B cell (primary cell): ENCODE results near the gene GOLGA1. TPM values are rescaled to one million over a fixed set of nuclear protein-coding genes. Genes with fewer than 3 reads are reported as not detected.

ENCODE experiments used
- ATAC-seq: fragments of 200-7000 bp; cut with Tn5 transposase; one replicate; pipeline ENCODE4 v1.10.0; 2021; ENCODE audit warnings: low read depth, mild to moderate bottlenecking, moderate number of reproducible peaks, moderate library complexity
- CTCF ChIA-PET: fragments of 350-600 bp; sonication (Branson Sonifier 250); formaldehyde crosslinking; loops from one replicate; lab custom pipeline; 2021; ENCODE audit warnings: antibody characterized with exemption, inconsistent platforms; lab: Charles Lee
- POLR2A ChIA-PET: fragments of 350-600 bp; sonication (Branson Sonifier 250); formaldehyde crosslinking; loops from one replicate; lab custom pipeline; 2021; ENCODE audit warnings: antibody characterized with exemption; lab: Charles Lee
- DNase-seq: peaks from one replicate; pipeline ENCODE4 v3.0.0; 2013
- H2AFZ ChIP-seq: 2 replicates; pipeline ENCODE4 v1.6.1; 2012; ENCODE audit warnings: mild to moderate bottlenecking, low read depth, low read length; ENCODE audit not compliant: insufficient read depth, poor library complexity, severe bottlenecking
- H3K27ac ChIP-seq, 2 donors: 1 replicate in 1 of 2; 2 replicates in 1 of 2; pipeline ENCODE4 v1.5.1; 2012 to 2013; ENCODE audit warnings: low read length in 2 of 2, mild to moderate bottlenecking in 2 of 2, moderate library complexity in 1 of 2
- H3K27me3 ChIP-seq, 4 experiments: fragments of 200-600 bp in 1 of 4; sonication (generic) in 1 of 4; replicated peaks in 1 of 4; 1 replicate in 2 of 4; 2 replicates in 2 of 4; pipeline versions ENCODE4 v1.6.1 to v1.7.0; 2013 to 2016; ENCODE audit warnings: low read length in 3 of 4, mild to moderate bottlenecking in 2 of 4, mixed read lengths in 1 of 4, moderate library complexity in 1 of 4; ENCODE audit not compliant: insufficient read depth in 4 of 4, control insufficient read depth in 3 of 4; ENCODE audit errors: control extremely low read depth in 1 of 4
- H3K36me3 ChIP-seq, 2 experiments: replicated peaks in 1 of 2; 1 replicate in 1 of 2; 2 replicates in 1 of 2; pipeline versions ENCODE4 v1.6.1 to v1.7.1; 2013; ENCODE audit warnings: low read length in 1 of 2; ENCODE audit not compliant: insufficient read depth in 2 of 2, control insufficient read depth in 1 of 2; ENCODE audit errors: control extremely low read depth in 1 of 2, extremely low read depth in 1 of 2
- H3K4me1 ChIP-seq, 2 donors: fragments of 200-600 bp in 1 of 2; sonication (generic) in 1 of 2; 1 replicate in 1 of 2; 2 replicates in 1 of 2; pipeline versions ENCODE4 v1.5.1 to v1.6.1; 2013 to 2017; ENCODE audit warnings: low read length in 2 of 2; ENCODE audit not compliant: control insufficient read depth in 2 of 2, insufficient read depth in 2 of 2
- H3K4me2 ChIP-seq: replicated peaks from 2 replicates; pipeline ENCODE3; 2012; ENCODE audit warnings: mild to moderate bottlenecking, low read depth, low read length; ENCODE audit not compliant: poor library complexity, severe bottlenecking
- H3K4me3 ChIP-seq, 5 experiments: fragments of 200-600 bp in 1 of 5; sonication (generic) in 1 of 5; 1 replicate in 3 of 5; 2 replicates in 2 of 5; pipeline versions ENCODE4 v1.5.1 to v1.7.0; 2011 to 2016; ENCODE audit warnings: low read length in 4 of 5, mild to moderate bottlenecking in 4 of 5, low read depth in 2 of 5, control low read depth in 1 of 5, moderate library complexity in 1 of 5; ENCODE audit not compliant: insufficient read depth in 1 of 5; ENCODE audit errors: control extremely low read depth in 1 of 5, extremely low read depth in 1 of 5
- H3K79me2 ChIP-seq: fragments of 200-600 bp; sonication (generic); one replicate; pipeline ENCODE4 v1.6.0; 2016; ENCODE audit warnings: low read length; ENCODE audit not compliant: control insufficient read depth, insufficient read depth
- H3K9ac ChIP-seq: fragments of 200-600 bp; sonication (generic); 2 replicates; pipeline ENCODE4 v1.6.1; 2017; ENCODE audit warnings: mild to moderate bottlenecking, low read length, moderate library complexity
- H3K9me3 ChIP-seq, 3 donors: one replicate each; pipeline versions ENCODE4 v1.6.1 to v1.7.1; 2013; ENCODE audit warnings: low read length in 2 of 3; ENCODE audit not compliant: control insufficient read depth in 2 of 3, insufficient read depth in 1 of 3; ENCODE audit errors: control extremely low read depth in 1 of 3
- H4K20me1 ChIP-seq: 2 replicates; pipeline ENCODE4 v1.6.0; 2012; ENCODE audit warnings: mild to moderate bottlenecking, low read length; ENCODE audit not compliant: insufficient read depth, control insufficient read depth, poor library complexity, severe bottlenecking
- H3K27ac Mint-ChIP-seq: one replicate; pipeline ENCODE4 v1.8.0; 2021; ENCODE audit warnings: mixed read lengths
- H3K27me3 Mint-ChIP-seq: one replicate; pipeline ENCODE4 v1.8.0; 2021; ENCODE audit warnings: mixed read lengths
- H3K4me1 Mint-ChIP-seq: one replicate; pipeline ENCODE4 v1.8.0; 2021; ENCODE audit warnings: mixed read lengths
- H3K4me3 Mint-ChIP-seq: one replicate; pipeline ENCODE4 v1.8.0; 2021; ENCODE audit warnings: mixed read lengths
- H3K9me3 Mint-ChIP-seq: one replicate; pipeline ENCODE4 v1.8.0; 2022; ENCODE audit warnings: mixed read lengths; ENCODE audit not compliant: insufficient read depth
- EZH2 ChIP-seq: IDR thresholded peaks from 2 replicates; pipeline ENCODE4 v1.6.1; 2012; ENCODE audit warnings: borderline replicate concordance, low read depth, mild to moderate bottlenecking, moderate library complexity, low read length; ENCODE audit not compliant: insufficient read depth, poor library complexity, severe bottlenecking
- WGBS: methylation state at CpG from one replicate; pipeline ENCODE4 v1.1.5; 2013; ENCODE audit warnings: missing lambda C conversion rate; ENCODE audit not compliant: insufficient coverage; 5-methylcytosine and 5-hydroxymethylcytosine counted together
- intact Hi-C: fragments of 100-400 bp; cut with micrococcal nuclease; formaldehyde crosslinking; loops from one replicate; pipeline ENCODE4 v1.10.0; 2022
- polyA plus RNA-seq: library from polyadenylated mRNA; depleted of rRNA; stranded (reverse); fragments of >200 nt; gene quantifications from 2 replicates; pipeline ENCODE4 v1.2.3, GENCODE V29; 2012
- total RNA-seq, 2 donors: library from RNA; stranded (reverse); fragments of 120-200 nt in 1 of 2; gene quantifications; 1 replicate in 1 of 2; 2 replicates in 1 of 2; pipeline versions ENCODE4 v1.2.3 to v1.2.4, GENCODE V29; 2013 to 2022
- TF ChIP-seq, protein P1 (sequence below): fragments of 200-600 bp; IDR thresholded peaks from one replicate; pipeline ENCODE4 v1.8.0; 2022; ENCODE audit warnings: antibody characterized with exemption, mild to moderate bottlenecking

GOLGA1 gene
- total and polyA plus RNA-seq, 2 donors (not counting 1 experiment from before 2014, with no cell fraction given) = 13.4 to 26.2 TPM

GRCh38 chr9:124914753-124915405 lies 26.0 kb downstream of the GOLGA1 start:
- no peak overlapping the region for H3K9ac ChIP-seq
- H3K4me2 ChIP-seq = no peak overlapping the region
- ChIA-PET CTCF (no interaction called here), POLR2A (no interaction called here)
- H3K4me3 ChIP-seq = no peak overlapping the region
- H3K4me1 Mint-ChIP-seq = no peaks in the 10 kb centered on the region
- H3K36me3 ChIP-seq = peaks cover 0 to 43% of the 10 kb centered on the region in 2 experiments
- no peak for DNase-seq
- no peaks in the 10 kb centered on the region for H3K27me3 ChIP-seq
- H3K27me3 Mint-ChIP-seq = no peaks in the 10 kb centered on the region
- H4K20me1 ChIP-seq = no peaks in the 10 kb centered on the region
- H3K4me1 ChIP-seq = no peaks in the 10 kb centered on the region
- no peak overlapping the region for H3K27ac ChIP-seq
- no peaks in the 10 kb centered on the region for H3K9me3 ChIP-seq
- H3K9me3 Mint-ChIP-seq = no peaks in the 10 kb centered on the region
- intact Hi-C loops = no loop called here
- no peak overlapping the region for H3K27ac Mint-ChIP-seq
- H3K4me3 Mint-ChIP-seq = no peak overlapping the region
- TF ChIP-seq, protein P1, sequence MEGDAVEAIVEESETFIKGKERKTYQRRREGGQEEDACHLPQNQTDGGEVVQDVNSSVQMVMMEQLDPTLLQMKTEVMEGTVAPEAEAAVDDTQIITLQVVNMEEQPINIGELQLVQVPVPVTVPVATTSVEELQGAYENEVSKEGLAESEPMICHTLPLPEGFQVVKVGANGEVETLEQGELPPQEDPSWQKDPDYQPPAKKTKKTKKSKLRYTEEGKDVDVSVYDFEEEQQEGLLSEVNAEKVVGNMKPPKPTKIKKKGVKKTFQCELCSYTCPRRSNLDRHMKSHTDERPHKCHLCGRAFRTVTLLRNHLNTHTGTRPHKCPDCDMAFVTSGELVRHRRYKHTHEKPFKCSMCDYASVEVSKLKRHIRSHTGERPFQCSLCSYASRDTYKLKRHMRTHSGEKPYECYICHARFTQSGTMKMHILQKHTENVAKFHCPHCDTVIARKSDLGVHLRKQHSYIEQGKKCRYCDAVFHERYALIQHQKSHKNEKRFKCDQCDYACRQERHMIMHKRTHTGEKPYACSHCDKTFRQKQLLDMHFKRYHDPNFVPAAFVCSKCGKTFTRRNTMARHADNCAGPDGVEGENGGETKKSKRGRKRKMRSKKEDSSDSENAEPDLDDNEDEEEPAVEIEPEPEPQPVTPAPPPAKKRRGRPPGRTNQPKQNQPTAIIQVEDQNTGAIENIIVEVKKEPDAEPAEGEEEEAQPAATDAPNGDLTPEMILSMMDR = no peak
- no peak for TF ChIP-seq EZH2
- WGBS = 90% methylated on average over 3 of the region's 5 CpGs
- no peaks in the 10 kb centered on the region for H3K79me2 ChIP-seq
- H2AFZ ChIP-seq = no peak overlapping the region
- no peak for ATAC-seq

- Histone ChIP-seq H3K9ac (no peak overlapping the region), H4K20me1 (no peaks in the 10 kb centered on the region), H3K36me3 (peaks cover 0 to 35% of the 10 kb centered on the region in 2 experiments), H3K79me2 (no peaks in the 10 kb centered on the region), H2AFZ (no peak overlapping the region), H3K4me2 (no peak overlapping the region), H3K27ac (no peak overlapping the region), H3K27me3 (no peaks in the 10 kb centered on the region), H3K4me1 (no peaks in the 10 kb centered on the region), H3K4me3 (no peak overlapping the region), H3K9me3 (no peaks in the 10 kb centered on the region)
- Mint-ChIP-seq H3K4me3 (no peak overlapping the region), H3K27me3 (no peaks in the 10 kb centered on the region), H3K4me1 (no peaks in the 10 kb centered on the region), H3K27ac (no peak overlapping the region), H3K9me3 (no peaks in the 10 kb centered on the region)
- CTCF ChIA-PET = no interaction called here
- DNase-seq (no peak), ATAC-seq (no peak)
- intact Hi-C loops = no loop called here
- POLR2A ChIA-PET = no interaction called here
- TF ChIP-seq, protein P1 = no peak
- 80% methylated on average over 1 of the region's 2 CpGs for WGBS
Measured at GRCh38 chr9:124913378-124913777, 27.5 kb downstream of the GOLGA1 start.
